Subcutaneous adipose tissue (tissue), 4 donors: Measurements from ENCODE around the gene ACOT11. TPM values are rescaled to one million over a fixed set of nuclear protein-coding genes. Genes with fewer than 3 reads are reported as not detected.

Source experiments
- total RNA-seq, 4 donors: library from RNA; depleted of rRNA; stranded (reverse); fragments of >200 nt; gene quantifications; one replicate each; pipeline ENCODE4 v1.1.0, GENCODE V29; 2016
- TF ChIP-seq, protein P1 (sequence below): fragments of 450-650 bp; IDR thresholded peaks from one replicate; pipeline ENCODE4 v1.5.1; 2016; ENCODE audit warnings: low read depth, mild to moderate bottlenecking, control low read depth, antibody characterized with exemption, moderate library complexity

Gene ACOT11
- total RNA-seq, 4 donors from 2014 or later: 1.3 to 6.6 (median 2.5) TPM

GRCh38 chr1:54588377-54588776 lies 40.3 kb downstream of the ACOT11 start:
- TF ChIP-seq, protein P1, sequence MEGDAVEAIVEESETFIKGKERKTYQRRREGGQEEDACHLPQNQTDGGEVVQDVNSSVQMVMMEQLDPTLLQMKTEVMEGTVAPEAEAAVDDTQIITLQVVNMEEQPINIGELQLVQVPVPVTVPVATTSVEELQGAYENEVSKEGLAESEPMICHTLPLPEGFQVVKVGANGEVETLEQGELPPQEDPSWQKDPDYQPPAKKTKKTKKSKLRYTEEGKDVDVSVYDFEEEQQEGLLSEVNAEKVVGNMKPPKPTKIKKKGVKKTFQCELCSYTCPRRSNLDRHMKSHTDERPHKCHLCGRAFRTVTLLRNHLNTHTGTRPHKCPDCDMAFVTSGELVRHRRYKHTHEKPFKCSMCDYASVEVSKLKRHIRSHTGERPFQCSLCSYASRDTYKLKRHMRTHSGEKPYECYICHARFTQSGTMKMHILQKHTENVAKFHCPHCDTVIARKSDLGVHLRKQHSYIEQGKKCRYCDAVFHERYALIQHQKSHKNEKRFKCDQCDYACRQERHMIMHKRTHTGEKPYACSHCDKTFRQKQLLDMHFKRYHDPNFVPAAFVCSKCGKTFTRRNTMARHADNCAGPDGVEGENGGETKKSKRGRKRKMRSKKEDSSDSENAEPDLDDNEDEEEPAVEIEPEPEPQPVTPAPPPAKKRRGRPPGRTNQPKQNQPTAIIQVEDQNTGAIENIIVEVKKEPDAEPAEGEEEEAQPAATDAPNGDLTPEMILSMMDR: no peak

DNA sequence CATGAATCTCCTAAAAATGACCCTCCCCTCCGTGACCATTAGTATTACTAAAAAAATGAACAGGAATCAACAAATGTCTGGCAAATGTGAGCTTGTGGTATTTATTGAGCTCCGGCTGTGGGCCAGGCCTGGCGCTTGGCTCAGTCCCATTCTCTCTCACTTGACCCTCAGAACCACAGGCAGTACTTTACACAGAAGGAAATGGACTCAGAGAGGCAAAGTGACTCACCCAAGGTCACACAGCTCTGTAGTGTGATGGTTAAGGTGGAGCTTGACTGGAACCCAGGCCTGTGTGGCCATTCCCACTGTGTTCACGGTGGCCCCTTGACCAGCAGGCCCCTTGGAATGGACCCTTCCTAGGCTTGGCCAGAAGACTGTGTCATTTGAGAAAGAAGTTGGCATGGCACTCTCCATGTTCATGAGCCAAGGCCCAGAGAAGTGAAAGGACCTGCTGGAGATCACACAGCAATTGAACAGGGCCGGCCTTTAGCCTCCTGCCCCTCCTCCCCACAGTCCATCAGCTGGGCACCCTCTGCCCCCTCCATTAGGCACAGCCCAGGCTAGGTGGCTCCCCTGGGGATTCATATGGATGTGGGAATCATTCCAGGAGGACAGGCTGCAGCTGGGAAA lies 43.2 kb downstream of the ACOT11 start:
- TF ChIP-seq, protein P1: no peak

GRCh38 chr1:54593571-54594160 lies 45.6 kb downstream of the ACOT11 start:
- TF ChIP-seq, protein P1: no peak

DNA sequence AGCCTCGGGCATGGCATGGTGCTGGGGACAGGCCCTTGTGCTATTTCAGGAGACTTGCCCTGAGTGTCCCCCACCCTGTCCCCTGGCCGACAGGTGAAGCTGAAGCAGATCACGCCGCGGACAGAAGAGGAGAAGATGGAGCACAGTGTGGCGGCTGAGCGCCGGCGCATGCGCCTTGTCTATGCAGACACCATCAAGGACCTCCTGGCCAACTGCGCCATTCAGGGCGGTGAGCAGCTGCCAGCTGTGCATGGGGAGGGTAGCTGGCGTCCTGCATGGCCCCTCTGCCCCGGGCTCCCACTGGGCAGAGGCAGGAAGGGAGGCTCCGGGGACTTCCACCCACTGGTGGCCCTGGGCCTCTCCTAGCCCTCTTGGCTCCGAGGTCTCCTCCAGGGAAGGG lies 46.4 kb downstream of the ACOT11 start:
- TF ChIP-seq, protein P1: no peak

DNA sequence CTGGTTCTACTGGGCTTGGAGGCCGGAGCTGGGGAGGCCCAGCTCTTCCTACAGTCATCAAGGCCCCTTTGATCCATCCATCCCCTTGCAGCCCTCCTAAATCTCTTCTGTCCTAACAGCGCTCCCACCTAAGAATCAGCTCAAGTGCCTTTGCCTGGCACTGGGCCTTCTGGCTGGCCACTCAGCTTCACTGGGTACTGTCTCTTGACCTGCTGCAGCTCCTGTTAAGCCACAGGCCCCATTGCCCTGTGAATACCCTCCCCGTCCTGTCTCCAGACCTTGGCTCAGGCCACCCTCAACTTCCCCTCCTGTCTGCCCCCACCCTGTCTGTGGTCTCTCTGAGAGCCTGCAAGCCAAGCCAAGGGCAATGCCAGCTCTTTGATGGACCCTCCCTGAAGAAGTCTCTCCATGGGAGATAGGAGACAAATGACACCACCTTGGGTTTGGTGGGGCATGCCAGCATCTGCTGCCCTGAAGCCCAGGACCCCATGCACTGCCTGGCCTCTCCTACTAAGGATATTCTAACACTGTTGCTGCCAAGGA lies 48.0 kb downstream of the ACOT11 start:
- TF ChIP-seq, protein P1: no peak

DNA sequence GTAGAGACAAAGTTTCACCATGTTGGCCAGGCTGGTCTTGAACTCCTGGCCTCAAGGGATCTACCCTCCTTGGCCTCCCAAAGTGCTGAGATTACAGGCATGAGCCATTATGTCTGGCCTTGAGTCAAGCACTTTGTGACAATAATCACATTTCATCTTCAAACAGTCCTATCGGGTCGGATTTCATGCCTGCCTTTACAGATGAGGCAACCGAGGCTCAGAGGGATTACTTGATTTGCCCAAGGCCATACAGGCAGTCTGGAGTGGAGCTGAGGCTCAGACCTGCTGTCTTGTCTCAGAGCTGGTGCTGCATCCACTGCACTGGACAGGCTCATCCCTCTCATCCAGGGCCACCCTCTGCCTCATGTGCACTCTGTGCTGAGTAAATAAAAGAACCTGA lies 48.7 kb downstream of the ACOT11 start:
- TF ChIP-seq, protein P1: no peak

DNA sequence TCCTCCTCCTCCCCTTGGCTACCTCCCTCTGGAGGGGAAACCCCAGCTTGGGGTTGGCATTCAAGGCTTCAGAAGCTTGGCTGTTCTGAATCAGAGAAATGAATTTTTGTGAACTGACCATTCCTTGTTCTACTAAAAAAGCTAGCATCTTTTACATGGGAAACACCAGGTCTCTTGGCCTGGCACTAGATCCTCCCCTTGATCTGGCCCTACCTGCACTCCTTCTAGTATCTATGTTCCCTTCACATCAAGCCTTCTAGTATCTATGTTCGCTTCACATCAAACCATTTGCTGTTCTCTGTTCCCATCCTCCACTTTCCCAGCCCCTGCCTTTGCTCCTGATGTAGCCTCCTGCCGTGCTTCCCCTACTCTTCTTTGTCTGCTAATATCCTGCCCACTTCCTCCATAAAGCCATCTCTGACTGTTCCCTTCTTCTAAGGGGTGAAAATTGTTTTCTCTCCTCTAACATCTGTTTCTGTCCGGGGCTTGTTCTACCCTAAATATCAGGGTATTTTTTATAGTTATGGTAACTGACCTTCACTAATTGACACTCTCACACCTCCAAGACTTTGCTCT lies 49.5 kb downstream of the ACOT11 start:
- TF ChIP-seq, protein P1: no peak
